T-helper 2 cell treated with Interferon-gamma antibody and Interleukin-4, amounts not matched to agents 100 ng/mL and 5 ng/mL, for 36 hours (primary cell): ENCODE measurements around the gene NFXL1. TPM values are rescaled to one million over a fixed set of nuclear protein-coding genes. Genes with fewer than 3 reads are reported as not detected.

Experiments used
- intact Hi-C: fragments of 100-400 bp; cut with micrococcal nuclease; formaldehyde crosslinking; loops from one replicate; pipeline ENCODE4 v1.15.1; 2023
- total RNA-seq: library from RNA; stranded (reverse); gene quantifications from 2 replicates; pipeline ENCODE4 v1.2.3, GENCODE V29; 2022

Gene NFXL1
- total RNA-seq, 1 donor from 2014 or later, result 11.8 TPM

DNA sequence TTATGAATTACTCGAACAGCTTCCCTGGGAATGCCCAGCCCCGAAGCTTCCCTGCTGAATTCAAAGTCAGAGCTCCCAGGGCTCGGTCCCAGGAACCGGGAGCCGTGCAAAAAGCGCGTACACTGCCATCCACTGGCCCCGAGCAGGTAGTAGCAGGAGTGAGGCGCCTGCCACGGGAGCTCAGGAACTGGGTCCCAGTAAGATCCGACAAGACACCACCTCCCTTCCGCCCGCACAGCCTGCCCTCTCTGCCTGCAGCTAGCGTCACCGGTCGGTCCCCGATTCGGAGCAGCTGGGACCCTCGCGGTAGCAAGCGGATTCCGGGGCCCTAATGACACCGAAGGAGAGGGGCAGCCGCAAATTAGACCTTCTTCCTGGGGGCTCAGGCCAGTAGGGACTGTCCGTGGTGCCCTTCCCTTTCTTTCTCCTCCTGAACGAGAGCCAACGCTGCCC lies 77.7 kb downstream of the NFXL1 start:
- intact Hi-C loops, result loop anchor here (1.0 to 5.0 kb wide), 4 partner anchors 76 to 150 kb away; partner anchors contain the start of gene NFXL1

DNA sequence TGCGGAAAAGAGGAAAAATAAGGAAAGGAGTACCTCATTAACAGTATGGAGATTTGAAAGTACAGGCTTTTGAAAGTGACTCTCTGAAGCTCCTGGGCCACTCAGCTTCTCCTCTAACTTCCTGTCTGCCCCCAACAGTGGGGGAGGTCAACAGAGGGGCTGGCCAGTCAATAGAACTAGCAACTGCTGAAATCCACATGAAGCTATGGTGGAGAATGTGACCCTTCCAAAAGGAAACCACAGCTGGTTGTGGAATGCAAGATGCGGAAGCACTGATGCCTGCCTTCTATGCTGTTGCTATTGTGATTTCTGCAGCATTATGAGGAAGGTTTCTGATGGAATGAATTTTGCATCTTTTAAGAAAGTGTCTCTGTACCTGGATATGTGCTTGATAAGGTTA lies 78.9 kb downstream of the NFXL1 start:
- intact Hi-C loops, result loop anchor here (5.0 kb wide), 3 partner anchors 77 to 133 kb away; partner anchors contain the start of gene NFXL1

DNA sequence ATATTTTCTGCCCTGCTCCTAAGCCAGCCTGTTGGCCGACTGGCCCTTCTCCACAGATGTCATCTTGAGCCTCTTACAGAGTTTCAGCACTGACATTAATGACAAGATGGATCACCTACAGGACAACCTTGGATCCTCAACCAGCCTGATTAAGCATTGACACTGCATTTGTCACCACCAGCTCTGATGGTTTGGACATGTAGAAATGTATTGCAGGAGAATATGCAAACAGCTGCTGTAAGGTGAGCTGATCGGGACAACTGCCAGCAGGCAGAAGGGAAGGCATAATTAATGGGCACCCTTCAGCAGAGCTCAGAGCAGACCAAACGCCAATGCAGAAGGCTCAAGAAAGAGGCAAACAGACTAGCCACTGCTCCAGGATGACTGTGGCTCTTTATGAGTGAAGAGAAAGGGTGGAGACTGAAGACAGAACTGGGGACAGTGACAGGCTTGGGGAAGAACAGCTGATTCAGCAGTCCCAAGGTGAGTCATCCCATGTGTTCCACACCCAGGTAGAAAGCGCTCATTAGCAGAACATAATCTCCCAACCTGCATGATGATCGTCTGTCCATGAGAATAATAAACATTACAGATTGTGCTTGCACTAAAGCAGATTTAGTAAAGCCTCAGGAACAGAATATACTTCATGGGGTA lies 83.2 kb downstream of the NFXL1 start:
- intact Hi-C loops, result no loop called here

DNA sequence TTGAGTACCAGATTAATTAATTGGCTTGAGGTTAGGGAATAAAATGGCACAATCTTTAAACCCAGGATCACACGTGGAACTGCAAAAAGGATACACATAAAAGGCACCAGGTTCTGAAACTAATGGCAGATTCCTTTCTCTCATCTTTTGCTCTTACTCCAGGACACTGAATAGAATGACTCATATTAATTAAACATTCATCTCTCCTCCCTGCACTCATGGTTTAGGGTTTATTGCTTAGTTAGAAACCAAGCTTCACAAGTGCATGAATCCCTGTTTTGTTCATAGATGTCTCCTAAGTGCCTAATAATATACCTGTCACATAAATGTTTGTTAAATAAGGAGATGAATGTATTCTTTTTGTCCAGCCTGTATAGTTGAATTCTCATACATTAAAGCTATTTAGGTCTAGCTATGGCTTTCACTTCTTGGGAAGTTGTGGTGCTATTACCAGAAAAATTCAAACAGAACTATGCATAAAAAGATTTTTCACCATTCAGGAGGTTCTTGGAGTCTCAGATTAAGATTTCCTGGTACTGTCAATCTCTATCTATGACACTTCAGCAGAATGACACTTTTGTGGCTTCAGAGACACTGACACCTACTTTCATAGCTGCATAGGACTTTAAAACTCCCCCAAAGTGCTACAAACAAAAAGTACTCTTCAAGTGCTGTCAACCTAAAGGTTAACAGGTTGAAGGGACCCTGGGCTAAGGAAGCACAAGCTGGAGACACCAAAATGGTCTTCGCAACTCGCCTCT lies 83.9 kb downstream of the NFXL1 start:
- intact Hi-C loops, result no loop called here

DNA sequence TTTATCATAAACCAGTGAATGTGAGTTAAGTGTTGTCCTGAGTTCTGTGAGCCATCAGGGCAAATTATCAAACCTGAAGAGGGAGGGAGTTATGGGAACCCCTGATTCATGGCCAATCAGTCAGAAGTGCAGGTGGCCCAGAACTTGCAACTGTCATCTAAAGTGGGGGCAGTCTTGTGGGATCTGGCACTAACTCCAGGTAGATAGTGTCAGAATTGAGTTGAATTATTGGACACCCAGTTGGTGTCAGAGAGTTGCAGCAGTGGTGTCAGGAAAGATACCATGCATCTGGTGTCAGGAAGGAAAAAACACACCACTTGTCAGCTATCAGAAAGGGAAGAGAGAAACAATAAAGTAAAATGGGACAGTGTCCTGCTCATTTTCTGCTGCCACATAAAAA lies 84.9 kb downstream of the NFXL1 start:
- intact Hi-C loops, result no loop called here

DNA sequence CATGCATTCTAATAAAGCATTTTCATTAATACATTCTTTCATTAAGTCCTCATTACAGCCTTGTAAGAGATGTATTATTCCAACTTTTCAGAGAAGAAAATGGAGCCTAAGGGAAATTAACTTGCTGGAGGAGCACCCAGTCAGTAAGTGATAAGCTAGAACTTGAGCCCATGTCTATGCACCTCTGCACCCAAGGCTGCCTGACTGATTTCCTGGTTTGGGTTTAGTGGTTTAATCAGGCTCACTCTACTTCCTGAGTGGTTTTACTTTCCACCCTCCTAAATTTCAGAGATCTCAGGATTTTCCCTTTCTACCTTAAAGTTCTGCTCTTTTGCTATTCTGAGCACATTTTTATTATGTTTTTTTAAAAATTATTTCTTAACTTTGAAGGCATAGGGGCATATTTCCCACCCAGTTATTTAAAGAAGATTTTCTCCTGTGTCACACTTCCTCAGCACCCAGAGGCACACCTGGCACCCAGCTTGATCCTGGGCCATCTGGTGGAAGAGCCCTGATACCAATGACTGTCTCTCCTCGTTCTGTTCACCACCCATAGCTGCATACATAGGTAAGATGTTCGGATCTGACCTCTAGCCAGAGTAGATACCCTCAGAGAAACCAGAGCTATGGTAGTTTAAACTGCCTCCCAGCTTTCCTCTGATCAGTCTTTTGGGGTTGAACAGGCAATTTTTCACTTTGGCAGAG lies 86.9 kb downstream of the NFXL1 start:
- intact Hi-C loops, result no loop called here

DNA sequence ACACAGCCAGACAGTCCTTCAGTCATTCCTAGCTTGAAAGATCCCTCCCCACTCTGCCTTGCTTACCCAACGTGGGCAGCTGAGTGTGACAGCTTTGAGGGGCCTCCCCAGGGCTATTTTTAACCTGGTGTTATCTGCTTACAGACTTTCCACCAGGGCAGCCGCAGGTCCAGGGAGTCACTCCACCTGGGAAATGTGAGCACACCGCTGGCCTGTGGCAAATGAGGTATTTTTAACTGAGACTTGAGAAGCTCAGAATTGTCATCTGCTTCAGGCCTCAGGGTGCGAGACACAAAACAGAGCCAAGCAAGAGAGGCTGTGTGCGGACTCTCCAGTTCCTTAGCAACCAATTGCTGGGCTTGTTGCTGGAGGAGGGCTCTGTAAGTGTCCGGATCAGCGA lies 89.5 kb downstream of the NFXL1 start:
- intact Hi-C loops, result no loop called here

DNA sequence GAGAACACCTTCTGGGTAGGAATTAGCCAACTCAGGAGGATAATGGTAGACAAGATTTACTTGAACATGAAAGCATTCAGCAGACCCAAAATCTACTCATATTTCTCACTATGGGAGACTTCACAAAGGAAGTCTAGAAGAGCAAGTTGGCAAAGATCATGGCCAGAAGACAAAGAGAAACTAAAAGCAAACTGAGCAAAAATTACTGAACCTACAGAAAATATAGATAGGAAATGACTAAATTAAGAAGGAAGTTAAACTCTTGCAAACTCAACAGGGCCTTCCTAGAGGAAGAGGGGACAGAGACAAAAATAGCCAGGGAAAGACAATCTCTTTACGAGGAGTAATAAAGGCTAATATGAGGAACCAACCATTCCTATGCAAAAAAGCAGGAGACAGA lies 95.2 kb downstream of the NFXL1 start:
- intact Hi-C loops, result no loop called here

DNA sequence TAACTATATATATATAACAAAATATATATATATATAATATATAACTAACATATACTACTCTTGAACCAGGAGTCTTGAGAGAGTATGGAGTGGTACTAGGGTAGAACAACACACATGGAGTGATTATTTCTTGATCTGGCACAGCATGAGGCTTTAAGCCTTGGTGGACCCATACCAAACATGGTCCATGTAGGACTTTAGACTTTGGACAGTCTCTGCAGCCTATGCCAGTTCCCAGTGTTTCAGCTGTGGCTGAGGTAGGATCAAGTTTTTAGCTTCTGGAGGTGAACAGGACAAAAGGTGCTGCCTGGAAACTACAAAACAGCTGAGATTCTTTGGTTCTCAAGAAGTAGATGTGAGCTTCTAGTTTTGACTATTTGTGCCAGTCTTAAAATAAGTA lies 97.1 kb downstream of the NFXL1 start:
- intact Hi-C loops, result no loop called here

DNA sequence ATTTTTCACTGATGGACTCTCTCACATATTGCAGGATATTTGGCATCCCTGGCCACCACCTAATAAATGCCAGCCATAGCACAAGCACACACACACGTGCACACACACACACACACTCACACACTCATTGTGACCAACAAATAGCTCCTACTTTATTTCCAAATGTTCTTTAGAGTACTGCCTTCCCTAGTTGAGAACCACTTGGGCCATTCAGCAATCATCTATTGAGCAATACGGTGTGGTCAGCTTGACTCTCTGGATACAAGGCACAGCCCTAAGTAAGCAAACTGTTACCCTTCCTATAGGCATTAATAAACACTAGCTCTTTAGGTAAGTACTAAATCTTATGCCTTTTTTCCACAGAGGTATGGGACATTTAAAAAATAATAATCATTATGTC lies 97.6 kb downstream of the NFXL1 start:
- intact Hi-C loops, result no loop called here

DNA sequence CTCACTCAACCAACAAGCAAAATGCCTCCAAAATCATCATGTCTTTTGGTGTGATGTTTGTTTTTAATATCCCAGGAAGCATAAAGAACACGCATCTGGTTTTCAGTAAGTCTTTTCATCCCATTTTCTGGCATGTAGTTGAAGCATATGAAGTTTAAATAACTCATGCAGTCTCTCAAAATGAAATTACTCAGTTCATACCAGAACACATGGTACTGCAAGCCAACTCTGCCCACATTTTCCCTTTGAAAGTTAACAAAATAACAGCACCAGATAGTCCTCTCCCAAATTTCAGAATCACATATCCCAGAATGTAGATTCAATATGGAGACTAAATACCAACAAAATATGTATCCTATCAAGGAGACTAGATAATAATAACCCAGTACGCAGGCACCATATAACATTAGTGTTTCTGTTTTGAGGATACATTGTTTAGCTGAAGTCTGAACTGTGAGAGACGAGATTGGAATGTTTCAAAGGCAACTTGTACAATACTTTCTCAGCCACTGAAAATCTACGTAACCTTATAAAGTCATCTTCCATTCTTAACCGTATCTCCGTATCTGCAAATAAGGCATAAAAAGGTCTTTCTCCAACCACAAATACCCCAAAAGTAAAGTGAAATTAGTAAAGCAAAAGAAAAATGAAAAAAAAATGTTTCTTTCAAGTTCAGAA lies 99.6 kb downstream of the NFXL1 start:
- intact Hi-C loops, result no loop called here

DNA sequence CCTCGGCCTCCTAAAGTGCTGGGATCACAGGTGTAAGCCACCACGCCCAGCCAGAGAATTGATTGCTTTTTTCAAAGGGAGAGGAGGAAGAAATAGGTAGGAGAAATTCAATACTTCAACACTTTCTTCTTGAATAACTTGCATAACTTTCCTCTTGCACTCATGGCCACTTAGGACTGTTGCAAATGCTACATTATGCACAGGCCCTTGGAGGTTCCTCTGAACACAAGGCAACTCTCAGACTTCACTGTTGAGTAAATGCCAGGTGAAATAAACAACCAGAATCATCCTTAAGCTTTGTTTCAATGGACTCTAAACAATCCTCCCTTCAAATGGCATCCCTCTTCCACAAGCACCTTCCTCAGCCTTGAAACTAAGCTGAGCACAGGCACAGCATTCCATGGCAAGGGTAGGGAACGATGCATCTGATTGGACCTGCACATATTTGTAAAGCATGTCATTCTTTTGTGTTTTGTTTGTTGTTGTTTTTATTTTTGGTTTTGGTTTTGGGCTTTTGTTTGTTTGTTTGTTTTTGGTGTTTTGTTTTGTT lies 104.7 kb downstream of the NFXL1 start:
- intact Hi-C loops, result no loop called here

DNA sequence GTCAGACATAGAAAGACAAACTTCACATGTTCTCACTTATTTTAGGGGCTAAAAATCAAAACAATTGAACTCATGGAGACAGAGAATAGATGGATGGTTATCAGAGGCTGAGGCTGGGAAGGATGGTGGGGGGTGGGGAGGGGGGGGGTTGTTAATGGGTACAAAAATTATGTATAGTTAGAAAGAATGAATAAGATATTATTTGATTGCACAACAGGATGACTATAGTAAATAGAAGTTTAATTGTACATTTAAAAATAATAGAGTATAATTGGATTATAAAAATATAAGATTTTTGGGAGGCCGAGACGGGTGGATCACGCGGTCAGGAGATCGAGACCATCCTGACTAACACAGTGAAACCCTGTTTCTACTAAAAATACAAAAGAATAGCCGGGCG lies 109.8 kb downstream of the NFXL1 start:
- intact Hi-C loops, result no loop called here

DNA sequence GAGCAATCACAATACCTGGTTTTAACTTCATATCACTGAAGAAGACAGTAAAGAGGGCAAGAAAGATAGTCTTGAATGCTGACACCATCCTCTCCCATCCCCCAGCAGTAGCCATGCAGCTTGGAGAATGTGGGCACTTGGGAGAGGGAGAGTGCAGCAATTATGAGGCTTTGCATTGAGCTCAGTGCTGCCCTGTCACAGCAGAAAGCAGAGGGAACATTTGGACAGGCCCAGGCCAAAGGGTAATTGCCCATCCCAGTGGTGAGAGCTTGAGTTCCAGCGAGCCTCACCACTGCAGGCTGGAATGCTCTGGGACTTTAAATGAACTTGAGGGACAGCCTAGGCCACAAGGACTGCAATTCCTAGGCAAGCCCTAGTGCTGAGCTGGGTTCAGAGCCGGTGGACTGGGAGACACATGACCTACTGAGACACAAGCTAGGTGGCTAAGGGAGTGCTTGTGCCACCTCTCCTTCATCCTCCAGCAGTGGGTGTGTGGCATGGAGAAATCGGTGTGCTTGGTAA lies 112.8 kb downstream of the NFXL1 start:
- intact Hi-C loops, result no loop called here

DNA sequence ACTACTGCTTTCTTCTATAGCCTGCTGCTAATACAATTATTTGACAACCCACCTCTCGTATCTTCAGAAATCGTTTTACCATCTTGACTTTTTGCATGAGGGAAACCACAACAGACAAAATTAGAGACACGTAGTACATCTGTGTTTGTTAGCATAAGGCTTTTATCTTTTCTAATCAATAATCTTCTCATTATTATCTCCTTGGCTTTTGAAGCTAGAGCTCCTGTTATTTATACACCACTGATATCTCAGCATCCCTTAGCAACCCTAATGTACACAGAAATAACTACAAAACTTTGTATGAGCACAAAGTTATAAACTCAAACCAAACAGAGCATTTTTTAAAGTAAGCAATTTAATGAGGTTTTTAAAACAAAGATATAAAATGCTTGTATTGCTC lies 116.2 kb downstream of the NFXL1 start:
- intact Hi-C loops, result no loop called here

Other genes with a start within 250 kb of the NFXL1 start
- gene CORIN, start 76.5 kb downstream of the NFXL1 start, total RNA-seq, result not detected in 2 replicates
- not detected in 2 replicates for gene CNGA1, start 102.1 kb upstream of the NFXL1 start, total RNA-seq
- gene NIPAL1, start 102.2 kb upstream of the NFXL1 start, total RNA-seq, result 0.48 and 0.77 TPM in 2 replicates
- 5.0 and 6.8 TPM in 2 replicates for gene TXK, start 219.7 kb upstream of the NFXL1 start, total RNA-seq